Bronchial smooth muscle cell (primary cell): ENCODE data around the gene ZNF430. TPM values are rescaled to one million over a fixed set of nuclear protein-coding genes. Genes with fewer than 3 reads are reported as not detected.

Experiments used
- total RNA-seq: library from RNA; depleted of rRNA; stranded (reverse); fragments of >200 nt; gene quantifications from 2 replicates; pipeline ENCODE4 v1.2.1, GENCODE V29; 2014

Gene ZNF430
- 3.4 and 4.6 TPM in 2 replicates for total RNA-seq

GRCh38 chr19:21020298-21021227 lies at the start of gene ZNF430:
Gene ZNF430, plus strand, starts transcription at chr19:21020657. Its CDS starts 144 bp downstream, at chr19:21020801.

GRCh38 chr19:21082011-21082975 lies 61.8 kb downstream of the ZNF430 start, which contains the start of gene ZNF714:
Gene ZNF714, plus strand, starts transcription at chr19:21082203. Its CDS starts 16,066 bp downstream, at chr19:21098269.

Other genes starting within 250 kb of the ZNF430 start
- gene ZNF66, start 244.4 kb upstream of the ZNF430 start, total RNA-seq: 1.1 and 2.1 TPM in 2 replicates
- gene ZNF85, start 97.4 kb upstream of the ZNF430 start, total RNA-seq: 3.1 and 4.3 TPM in 2 replicates
- gene ZNF714, start 61.5 kb downstream of the ZNF430 start, total RNA-seq: 3.0 and 3.3 TPM in 2 replicates
- gene ZNF431, start 121.4 kb downstream of the ZNF430 start, total RNA-seq: 2.5 and 4.4 TPM in 2 replicates